SK-N-SH treated with all-trans-retinoic acid at 6 μM for 48 hours (cell line): ENCODE results near the gene SYT3.

Source experiments
- ATAC-seq: fragments of 200-7000 bp; cut with Tn5 transposase; 3 replicates; pipeline ENCODE4 v1.9.1; 2020; ENCODE audit warnings: mild to moderate bottlenecking, moderate library complexity
- BACH2 ChIP-seq: fragments of 250-450 bp; sonication (Bioruptor Pico); IDR thresholded peaks from 2 replicates; pipeline ENCODE4 v1.9.0; 2021; ENCODE audit warnings: mild to moderate bottlenecking, borderline replicate concordance
- CSDC2 ChIP-seq: fragments of 250-450 bp; sonication (Bioruptor Pico); IDR thresholded peaks from 2 replicates; pipeline ENCODE4 v1.5.0; 2020; ENCODE audit warnings: mild to moderate bottlenecking, moderate library complexity
- ESRRG ChIP-seq: fragments of 250-450 bp; sonication (Bioruptor Pico); IDR thresholded peaks from 2 replicates; pipeline ENCODE4 v1.6.1; 2021; ENCODE audit warnings: mild to moderate bottlenecking
- GLIS3 ChIP-seq: fragments of 250-450 bp; sonication (Bioruptor Pico); IDR thresholded peaks from 2 replicates; pipeline ENCODE4 v1.5.0; 2020; ENCODE audit warnings: mild to moderate bottlenecking, moderate library complexity
- ISL1 ChIP-seq: fragments of 250-450 bp; sonication (Bioruptor Pico); IDR thresholded peaks from 2 replicates; pipeline ENCODE4 v2.1.2; 2022; ENCODE audit warnings: mild to moderate bottlenecking, moderate library complexity
- OSR1 ChIP-seq: fragments of 250-450 bp; sonication (Bioruptor Pico); IDR thresholded peaks from 2 replicates; pipeline ENCODE4 v1.8.0; 2022; ENCODE audit warnings: moderate library complexity, mild to moderate bottlenecking, inconsistent platforms
- PPARA ChIP-seq: fragments of 250-450 bp; sonication (Bioruptor Pico); IDR thresholded peaks from 2 replicates; pipeline ENCODE4 v1.5.0; 2020; ENCODE audit warnings: mild to moderate bottlenecking, borderline replicate concordance
- RARB ChIP-seq: fragments of 250-450 bp; sonication (Bioruptor Pico); IDR thresholded peaks from 2 replicates; pipeline ENCODE4 v1.8.0; 2021; ENCODE audit warnings: mild to moderate bottlenecking, moderate library complexity
- SNAI2 ChIP-seq: fragments of 250-450 bp; sonication (Bioruptor Pico); IDR thresholded peaks from 2 replicates; pipeline ENCODE4 v1.5.0; 2020; ENCODE audit warnings: mild to moderate bottlenecking, moderate library complexity
- TCF4 ChIP-seq: fragments of 250-450 bp; sonication (Bioruptor Pico); IDR thresholded peaks from 2 replicates; pipeline ENCODE4 v1.8.0; 2021; ENCODE audit warnings: mild to moderate bottlenecking, moderate library complexity, borderline replicate concordance
- TOX ChIP-seq: fragments of 250-450 bp; sonication (Bioruptor Pico); IDR thresholded peaks from 2 replicates; pipeline ENCODE4 v1.8.0; 2021; ENCODE audit warnings: mild to moderate bottlenecking, moderate library complexity, borderline replicate concordance
- ZC3H10 ChIP-seq: fragments of 250-450 bp; sonication (Bioruptor Pico); IDR thresholded peaks from 2 replicates; pipeline ENCODE4 v1.5.1; 2021; ENCODE audit warnings: mild to moderate bottlenecking, moderate library complexity
- ZFP3 ChIP-seq: fragments of 250-450 bp; sonication (Bioruptor Pico); IDR thresholded peaks from 2 replicates; pipeline ENCODE4 v1.5.0; 2020; ENCODE audit warnings: mild to moderate bottlenecking, moderate library complexity
- ZFP30 ChIP-seq: fragments of 450-650 bp; formaldehyde crosslinking; IDR thresholded peaks from 2 replicates; pipeline ENCODE4 v1.5.0; 2022; ENCODE audit warnings: mild to moderate bottlenecking, moderate library complexity
- ZNF565 ChIP-seq: fragments of 450-650 bp; formaldehyde crosslinking; conservative IDR thresholded peaks from 2 replicates; pipeline ENCODE4 v1.5.0; 2020; ENCODE audit warnings: low read depth, mild to moderate bottlenecking, moderate library complexity
- ZNF8 ChIP-seq: fragments of 450-650 bp; formaldehyde crosslinking; IDR thresholded peaks from 2 replicates; pipeline ENCODE4 v1.5.0; 2020; ENCODE audit warnings: mild to moderate bottlenecking, moderate library complexity
- TF ChIP-seq, protein P1 (sequence below): fragments of 250-450 bp; sonication (Bioruptor Pico); IDR thresholded peaks from 2 replicates; pipeline ENCODE4 v1.5.0; 2020; ENCODE audit warnings: mild to moderate bottlenecking, moderate library complexity
- TF ChIP-seq, protein P2 (sequence below): fragments of 250-450 bp; sonication (Bioruptor Pico); IDR thresholded peaks from 2 replicates; pipeline ENCODE4 v1.8.0; 2021; ENCODE audit warnings: low read depth, mild to moderate bottlenecking, moderate library complexity, borderline replicate concordance
- TF ChIP-seq, protein P3 (sequence below): fragments of 250-450 bp; sonication (Bioruptor Pico); IDR thresholded peaks from 2 replicates; pipeline ENCODE4 v1.5.1; 2020; ENCODE audit warnings: low read depth, mild to moderate bottlenecking, moderate library complexity
- TF ChIP-seq, protein P4 (sequence below): fragments of 250-450 bp; sonication (Bioruptor Pico); IDR thresholded peaks from 2 replicates; pipeline ENCODE4 v1.5.1; 2021; ENCODE audit warnings: mild to moderate bottlenecking, moderate library complexity

The SYT3 gene

DNA sequence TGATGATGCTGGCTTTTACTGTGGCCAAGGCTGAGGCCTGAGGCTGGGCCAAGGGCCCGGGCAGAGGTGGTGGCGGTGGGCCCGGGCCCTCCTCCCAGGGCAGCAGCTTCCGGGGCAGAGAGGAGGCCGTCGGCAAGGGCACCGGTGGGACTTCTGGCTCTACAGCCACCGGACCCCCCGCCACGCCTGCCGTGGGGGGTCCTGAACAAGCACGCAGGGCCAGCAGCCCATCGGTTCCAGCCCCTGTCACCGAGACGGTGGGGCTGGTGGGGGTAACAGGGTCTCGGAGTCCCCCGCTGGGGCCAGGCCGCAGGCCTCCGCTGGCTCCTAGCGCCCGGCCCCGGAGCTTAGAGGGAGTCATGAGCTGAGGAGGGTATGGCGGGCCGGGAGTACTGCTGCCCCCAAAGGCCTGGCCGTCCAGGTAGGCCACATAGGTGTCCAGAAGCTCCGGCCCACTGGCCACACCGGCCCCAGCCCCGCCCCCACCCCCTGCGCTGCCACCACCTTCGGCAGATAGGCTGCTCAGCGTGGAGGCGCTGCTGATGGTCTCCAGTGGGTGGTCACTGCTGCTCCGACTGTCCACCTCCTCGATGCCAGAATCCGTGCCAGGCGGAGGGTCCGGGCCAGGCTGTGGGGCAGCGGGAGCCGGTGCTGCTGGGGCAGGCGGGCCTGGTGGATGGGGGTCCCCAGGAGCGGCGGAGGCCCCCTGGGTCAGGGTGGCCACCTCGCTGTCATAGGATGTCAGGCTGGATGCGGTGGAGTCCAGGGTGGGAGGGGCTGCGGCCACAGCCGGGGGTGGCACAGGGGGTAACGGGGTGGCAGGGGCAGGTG lies 26.9 kb upstream of the SYT3 start:
- TF ChIP-seq RARB (no peak), GLIS3 (CRISPR knock-in tag) (no peak), CSDC2 (no peak), ZNF565 (CRISPR knock-in tag) (no peak), ZFP30 (CRISPR knock-in tag) (no peak), SNAI2 (CRISPR knock-in tag) (no peak), ESRRG (no peak), ZC3H10 (CRISPR knock-in tag) (no peak), BACH2 (no peak), TOX (CRISPR knock-in tag) (no peak)
- TF ChIP-seq, protein P1, sequence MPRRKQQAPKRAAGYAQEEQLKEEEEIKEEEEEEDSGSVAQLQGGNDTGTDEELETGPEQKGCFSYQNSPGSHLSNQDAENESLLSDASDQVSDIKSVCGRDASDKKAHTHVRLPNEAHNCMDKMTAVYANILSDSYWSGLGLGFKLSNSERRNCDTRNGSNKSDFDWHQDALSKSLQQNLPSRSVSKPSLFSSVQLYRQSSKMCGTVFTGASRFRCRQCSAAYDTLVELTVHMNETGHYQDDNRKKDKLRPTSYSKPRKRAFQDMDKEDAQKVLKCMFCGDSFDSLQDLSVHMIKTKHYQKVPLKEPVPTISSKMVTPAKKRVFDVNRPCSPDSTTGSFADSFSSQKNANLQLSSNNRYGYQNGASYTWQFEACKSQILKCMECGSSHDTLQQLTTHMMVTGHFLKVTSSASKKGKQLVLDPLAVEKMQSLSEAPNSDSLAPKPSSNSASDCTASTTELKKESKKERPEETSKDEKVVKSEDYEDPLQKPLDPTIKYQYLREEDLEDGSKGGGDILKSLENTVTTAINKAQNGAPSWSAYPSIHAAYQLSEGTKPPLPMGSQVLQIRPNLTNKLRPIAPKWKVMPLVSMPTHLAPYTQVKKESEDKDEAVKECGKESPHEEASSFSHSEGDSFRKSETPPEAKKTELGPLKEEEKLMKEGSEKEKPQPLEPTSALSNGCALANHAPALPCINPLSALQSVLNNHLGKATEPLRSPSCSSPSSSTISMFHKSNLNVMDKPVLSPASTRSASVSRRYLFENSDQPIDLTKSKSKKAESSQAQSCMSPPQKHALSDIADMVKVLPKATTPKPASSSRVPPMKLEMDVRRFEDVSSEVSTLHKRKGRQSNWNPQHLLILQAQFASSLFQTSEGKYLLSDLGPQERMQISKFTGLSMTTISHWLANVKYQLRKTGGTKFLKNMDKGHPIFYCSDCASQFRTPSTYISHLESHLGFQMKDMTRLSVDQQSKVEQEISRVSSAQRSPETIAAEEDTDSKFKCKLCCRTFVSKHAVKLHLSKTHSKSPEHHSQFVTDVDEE (CRISPR knock-in tag), result no peak
- TF ChIP-seq, protein P2, sequence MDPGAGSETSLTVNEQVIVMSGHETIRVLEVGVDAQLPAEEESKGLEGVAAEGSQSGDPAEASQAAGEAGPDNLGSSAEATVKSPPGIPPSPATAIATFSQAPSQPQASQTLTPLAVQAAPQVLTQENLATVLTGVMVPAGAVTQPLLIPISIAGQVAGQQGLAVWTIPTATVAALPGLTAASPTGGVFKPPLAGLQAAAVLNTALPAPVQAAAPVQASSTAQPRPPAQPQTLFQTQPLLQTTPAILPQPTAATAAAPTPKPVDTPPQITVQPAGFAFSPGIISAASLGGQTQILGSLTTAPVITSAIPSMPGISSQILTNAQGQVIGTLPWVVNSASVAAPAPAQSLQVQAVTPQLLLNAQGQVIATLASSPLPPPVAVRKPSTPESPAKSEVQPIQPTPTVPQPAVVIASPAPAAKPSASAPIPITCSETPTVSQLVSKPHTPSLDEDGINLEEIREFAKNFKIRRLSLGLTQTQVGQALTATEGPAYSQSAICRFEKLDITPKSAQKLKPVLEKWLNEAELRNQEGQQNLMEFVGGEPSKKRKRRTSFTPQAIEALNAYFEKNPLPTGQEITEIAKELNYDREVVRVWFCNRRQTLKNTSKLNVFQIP (CRISPR knock-in tag), result no peak
- ATAC-seq, result no peak

DNA sequence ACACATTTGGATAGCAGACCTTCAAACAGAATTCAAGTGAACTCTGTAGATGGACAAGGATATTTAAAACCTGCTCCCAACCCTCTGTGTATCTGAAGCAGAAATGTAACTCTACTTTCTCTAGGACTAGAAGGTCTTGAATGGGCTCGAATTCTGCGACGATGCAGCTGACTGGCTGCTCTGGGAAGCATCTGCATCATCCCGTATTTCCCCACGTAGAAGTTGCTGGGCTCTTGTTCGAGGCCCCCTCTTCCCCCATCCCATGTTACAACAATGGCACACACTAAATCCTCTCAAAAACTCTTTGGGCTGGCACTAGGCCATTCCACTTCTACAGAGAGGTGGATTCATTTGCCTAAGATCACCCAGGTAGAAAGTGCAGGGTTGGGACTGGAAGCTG lies 24.5 kb upstream of the SYT3 start:
- no peak for TF ChIP-seq ZNF565 (CRISPR knock-in tag)
- TF ChIP-seq RARB, result no peak
- no peak for TF ChIP-seq ISL1 (CRISPR knock-in tag)
- TF ChIP-seq, protein P3, sequence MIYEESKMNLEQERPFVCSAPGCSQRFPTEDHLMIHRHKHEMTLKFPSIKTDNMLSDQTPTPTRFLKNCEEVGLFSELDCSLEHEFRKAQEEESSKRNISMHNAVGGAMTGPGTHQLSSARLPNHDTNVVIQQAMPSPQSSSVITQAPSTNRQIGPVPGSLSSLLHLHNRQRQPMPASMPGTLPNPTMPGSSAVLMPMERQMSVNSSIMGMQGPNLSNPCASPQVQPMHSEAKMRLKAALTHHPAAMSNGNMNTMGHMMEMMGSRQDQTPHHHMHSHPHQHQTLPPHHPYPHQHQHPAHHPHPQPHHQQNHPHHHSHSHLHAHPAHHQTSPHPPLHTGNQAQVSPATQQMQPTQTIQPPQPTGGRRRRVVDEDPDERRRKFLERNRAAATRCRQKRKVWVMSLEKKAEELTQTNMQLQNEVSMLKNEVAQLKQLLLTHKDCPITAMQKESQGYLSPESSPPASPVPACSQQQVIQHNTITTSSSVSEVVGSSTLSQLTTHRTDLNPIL (CRISPR knock-in tag), result no peak
- no peak for TF ChIP-seq TCF4
- no peak for ATAC-seq

DNA sequence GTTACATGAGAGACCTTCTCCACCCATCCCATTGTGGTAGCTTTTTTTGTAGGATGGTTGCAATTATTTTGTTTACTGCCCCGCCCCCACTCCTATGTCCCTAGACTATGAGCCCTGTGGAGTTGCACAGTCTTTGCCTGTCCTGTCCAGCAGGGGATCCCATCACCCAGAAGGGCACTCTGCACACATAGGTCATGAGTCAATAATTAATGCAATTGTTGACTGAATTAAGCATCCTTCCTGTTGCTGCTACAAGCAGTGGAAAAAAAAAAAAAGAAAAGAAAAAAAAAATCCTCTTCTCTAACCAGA lies 23.8 kb upstream of the SYT3 start:
- ATAC-seq, result no peak

More for the DNA sequence above, 23.8 kb upstream of the SYT3 start:
- no peak for TF ChIP-seq TOX (CRISPR knock-in tag)
- TF ChIP-seq ESRRG, result no peak
- TF ChIP-seq, protein P3 (CRISPR knock-in tag), result no peak
- TF ChIP-seq, protein P2 (CRISPR knock-in tag), result no peak
- TF ChIP-seq ZNF8 (CRISPR knock-in tag), result no peak
- no peak for TF ChIP-seq ISL1 (CRISPR knock-in tag)
- no peak for TF ChIP-seq PPARA
- no peak for TF ChIP-seq OSR1 (CRISPR knock-in tag)
- TF ChIP-seq, protein P4, sequence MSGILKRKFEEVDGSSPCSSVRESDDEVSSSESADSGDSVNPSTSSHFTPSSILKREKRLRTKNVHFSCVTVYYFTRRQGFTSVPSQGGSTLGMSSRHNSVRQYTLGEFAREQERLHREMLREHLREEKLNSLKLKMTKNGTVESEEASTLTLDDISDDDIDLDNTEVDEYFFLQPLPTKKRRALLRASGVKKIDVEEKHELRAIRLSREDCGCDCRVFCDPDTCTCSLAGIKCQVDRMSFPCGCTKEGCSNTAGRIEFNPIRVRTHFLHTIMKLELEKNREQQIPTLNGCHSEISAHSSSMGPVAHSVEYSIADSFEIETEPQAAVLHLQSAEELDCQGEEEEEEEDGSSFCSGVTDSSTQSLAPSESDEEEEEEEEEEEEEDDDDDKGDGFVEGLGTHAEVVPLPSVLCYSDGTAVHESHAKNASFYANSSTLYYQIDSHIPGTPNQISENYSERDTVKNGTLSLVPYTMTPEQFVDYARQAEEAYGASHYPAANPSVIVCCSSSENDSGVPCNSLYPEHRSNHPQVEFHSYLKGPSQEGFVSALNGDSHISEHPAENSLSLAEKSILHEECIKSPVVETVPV (CRISPR knock-in tag), result no peak
- TF ChIP-seq GLIS3 (CRISPR knock-in tag), result no peak
- TF ChIP-seq, protein P1 (CRISPR knock-in tag), result no peak
- TF ChIP-seq ZFP3 (CRISPR knock-in tag), result no peak
- TF ChIP-seq, all 23 proteins: peak for 0
